ENCODE measurements around the gene ARSD. TPM values are rescaled to one million over a fixed set of nuclear protein-coding genes. Genes with fewer than 3 reads are reported as not detected.

The ARSD gene
- total and polyA plus RNA-seq, 2 of the 8 experiments (the other 6 are each of a cell fraction or from before 2014, with no cell fraction given) = 1.8 to 3.2 TPM

- WGBS, 2 experiments (ENCODE audit: extremely low coverage in 1 of 2, insufficient coverage in 1 of 2, insufficient read length in 1 of 2, insufficient replicate concordance in 2 of 2, low coverage in 1 of 2, low lambda C conversion rate in 2 of 2, missing lambda C conversion rate in 1 of 2) = 96% methylated on average over 2 of the region's 2 CpGs; no CpG with 5 or more reads in 1 of the 2 experiments
- Histone ChIP-seq H4K20me1 (replicated peaks in 1 of 2; ENCODE audit: control insufficient read depth in 1 of 2, insufficient read depth in 2 of 2, low read length in 2 of 2) (no peaks in the 10 kb centered on the region), H3K27ac (ENCODE audit: low read depth, low read length) (no peak overlapping the region), H3K14ac (ENCODE audit: insufficient read length) (no peak overlapping the region), H3K79me1 (ENCODE audit: low read depth, low read length) (no peaks in the 10 kb centered on the region), H3K79me2 (ENCODE audit: control insufficient read depth in 1 of 2, insufficient read depth in 2 of 2, low read length in 2 of 2) (no peaks in the 10 kb centered on the region), H3K9me3 (ENCODE audit: insufficient read depth in 2 of 2, low read depth in 1 of 2, low read length in 1 of 2) (no peaks in the 10 kb centered on the region), H3K4me2 (ENCODE audit: insufficient read depth in 1 of 2, low read depth in 2 of 2, low read length in 2 of 2) (no peak overlapping the region), H2BK20ac (ENCODE audit: low read length) (no peak overlapping the region), H4K5ac (ENCODE audit: insufficient read length, low read depth, low read length) (no peak overlapping the region), H4K8ac (ENCODE audit: extremely low read depth, insufficient read depth, low read length) (no peak overlapping the region), H3K9ac (replicated peaks in 1 of 4; ENCODE audit: extremely low read depth in 1 of 4, low read depth in 3 of 4, low read length in 3 of 4) (no peak overlapping the region), H2AFZ (ENCODE audit: low read length) (no peak overlapping the region), H3K23ac (ENCODE audit: insufficient read length) (no peak overlapping the region), H3K4me3 (ENCODE audit: extremely low read depth in 1 of 4, insufficient read depth in 2 of 4, low read depth in 3 of 4, low read length in 4 of 4) (no peak overlapping the region), H3K4ac (replicated peaks; ENCODE audit: insufficient read length, low read depth, low read length) (no peak overlapping the region), H3K18ac (ENCODE audit: extremely low read depth, low read length) (no peak overlapping the region), H2BK15ac (ENCODE audit: low read length) (no peak overlapping the region), H2AK5ac (ENCODE audit: low read depth, low read length) (no peak overlapping the region), H3K56ac (replicated peaks; ENCODE audit: insufficient read length, low read depth, low read length) (no peak overlapping the region), H3K23me2 (ENCODE audit: low read depth, low read length) (no peaks in the 10 kb centered on the region), H2BK12ac (ENCODE audit: low read depth, low read length) (no peak overlapping the region), H3K36me3 (ENCODE audit: control insufficient read depth in 2 of 4, insufficient read depth in 4 of 4, low read length in 3 of 4) (peaks cover 0 to 38% (median 19%) of the 10 kb centered on the region in 4 experiments; a peak in 7 of 8 replicates), H3K27me3 (replicated peaks in 1 of 4; ENCODE audit: control insufficient read depth in 3 of 4, extremely low read depth in 1 of 4, insufficient read depth in 3 of 4, low read length in 3 of 4) (no peaks in the 10 kb centered on the region), H2BK5ac (ENCODE audit: low read depth, low read length) (no peak overlapping the region), H4K91ac (replicated peaks; ENCODE audit: insufficient read length, low read length) (no peak overlapping the region), H2BK120ac (replicated peaks; ENCODE audit: low read depth, low read length) (no peak overlapping the region), H3K4me1 (replicated peaks in 1 of 4; ENCODE audit: control insufficient read depth in 3 of 4, insufficient read depth in 4 of 4, low read length in 3 of 4) (no peaks in the 10 kb centered on the region)
- FAIRE-seq (no peak), DNase-seq (ENCODE audit: low read depth in 1 of 2, low spot score in 2 of 2) (no peak)
- ChIA-PET POLR2A (ENCODE audit: partially characterized antibody) (interaction anchor here (1.3 kb wide), 1 partner anchor 10 kb away, joined by 3 read pairs; no protein-coding TSS in a partner anchor), CTCF (ENCODE audit: partially characterized antibody) (no interaction called here)
- TF ChIP-seq SRF (IDR thresholded peaks at IDR 0.05; ENCODE audit: low read depth, low read length) = no peak
- TF ChIP-seq SUZ12 (IDR thresholded peaks at IDR 0.05; ENCODE audit: low read length) = no peak
- TF ChIP-seq KDM5A (IDR thresholded peaks at IDR 0.05; ENCODE audit: low read length) = no peak
- no peak for TF ChIP-seq SAP30 (IDR thresholded peaks at IDR 0.05; ENCODE audit: insufficient read depth, insufficient replicate concordance, low read length)
- TF ChIP-seq TCF12 (IDR thresholded peaks at IDR 0.05; ENCODE audit: low read depth, low read length) = no peak
- TF ChIP-seq CHD1 (IDR thresholded peaks at IDR 0.05; ENCODE audit: low read depth, low read length) = no peak
- TF ChIP-seq TEAD4 (IDR thresholded peaks at IDR 0.05; ENCODE audit: low read depth, low read length) = no peak
- no peak for TF ChIP-seq TBP (IDR thresholded peaks at IDR 0.05; ENCODE audit: low read depth, low read length)
- TF ChIP-seq ATF2 (IDR thresholded peaks at IDR 0.05; ENCODE audit: low read length) = no peak
- no peak for TF ChIP-seq RFX5 (IDR thresholded peaks at IDR 0.05; ENCODE audit: borderline replicate concordance, low read depth, low read length)
- TF ChIP-seq MAFK (IDR thresholded peaks at IDR 0.05; ENCODE audit: low read depth, low read length) = no peak
- no peak for TF ChIP-seq ATF3 (IDR thresholded peaks at IDR 0.05; ENCODE audit: insufficient read depth, low read depth, low read length)
- no peak for TF ChIP-seq CBX5 (IDR thresholded peaks at IDR 0.05; ENCODE audit: low read depth, low read length)
These were observed 73.4 kb downstream of the ARSD start for GRCh38 chrX:2855761-2856160.
